WERI-Rb-1 (cell line): Measurements from ENCODE around the gene SERPINC1.
"Not testable (repeated sequence)": the region's sequence is repeated elsewhere in the genome, so short reads cannot be mapped to it uniquely, and the experiment has no call there.

Experiments used
- DNase-seq: peaks from one replicate; pipeline ENCODE4 v3.0.0-alpha.2; 2020
- H3K27ac ChIP-seq: fragments of 250-450 bp; sonication (Bioruptor Pico); 2 replicates; pipeline ENCODE4 v1.5.1; 2020; ENCODE audit warnings: mild to moderate bottlenecking, moderate library complexity
- H3K27me3 ChIP-seq: fragments of 250-450 bp; sonication (Bioruptor Pico); 2 replicates; pipeline ENCODE4 v1.5.1; 2021; ENCODE audit warnings: mild to moderate bottlenecking, low read depth, moderate library complexity; ENCODE audit not compliant: insufficient read depth, severe bottlenecking
- H3K36me3 ChIP-seq: fragments of 250-450 bp; sonication (Bioruptor Pico); 2 replicates; pipeline ENCODE4 v1.5.1; 2020; ENCODE audit warnings: mild to moderate bottlenecking, moderate library complexity
- H3K4me3 ChIP-seq: 2 replicates; pipeline ENCODE4 v1.5.1; 2011; ENCODE audit warnings: low read depth, mild to moderate bottlenecking, control low read depth, low read length
- H3K9me3 ChIP-seq: fragments of 250-450 bp; sonication (Bioruptor Pico); 2 replicates; pipeline ENCODE4 v1.5.1; 2021; ENCODE audit warnings: mild to moderate bottlenecking, moderate library complexity; ENCODE audit not compliant: severe bottlenecking
- CTCF ChIP-seq: IDR thresholded peaks from 2 replicates; pipeline ENCODE4 v1.5.1; 2011; ENCODE audit warnings: low read depth, mild to moderate bottlenecking, control low read depth, inconsistent platforms, low read length

SERPINC1 gene

GRCh38 chr1:173917149-173917548, at the start of gene SERPINC1:
TSS of gene SERPINC1 (minus strand) at chr1:173917327. CDS start at chr1:173917259, 68 bp downstream.
- no peak for DNase-seq
- Histone ChIP-seq H3K27ac (no peak within 1 kb of the TSS), H3K36me3 (no peaks in the 10 kb centered on the region), H3K27me3 (no peaks in the 10 kb centered on the region), H3K4me3 (no peak within 1 kb of the TSS), H3K9me3 (no peaks in the 10 kb centered on the region)
- TF ChIP-seq CTCF = no peak

- not testable (repeated sequence) for H3K9me3 ChIP-seq, H3K4me3 ChIP-seq, H3K27ac ChIP-seq, H3K27me3 ChIP-seq, DNase-seq
- H3K36me3 ChIP-seq = peaks cover 82% of the 10 kb centered on the region
These were observed 48.8 kb upstream of the SERPINC1 start for GRCh38 chr1:173965896-173966295.

GRCh38 chr1:173963477-173963876, 46.4 kb upstream of the SERPINC1 start:
- H3K36me3 ChIP-seq = peaks cover 88% of the 10 kb centered on the region
- no peak for DNase-seq
- TF ChIP-seq CTCF = no peak
- no peak overlapping the region for H3K27ac ChIP-seq
- H3K4me3 ChIP-seq = no peak overlapping the region
- H3K9me3 ChIP-seq = no peaks in the 10 kb centered on the region
- no peaks in the 10 kb centered on the region for H3K27me3 ChIP-seq

GRCh38 chr1:173960625-173961024, 43.5 kb upstream of the SERPINC1 start:
- Histone ChIP-seq H3K27ac (no peak overlapping the region), H3K9me3 (no peaks in the 10 kb centered on the region), H3K4me3 (no peak overlapping the region), H3K36me3 (peaks cover 88% of the 10 kb centered on the region), H3K27me3 (no peaks in the 10 kb centered on the region)
- no peak for DNase-seq
- no peak for TF ChIP-seq CTCF

- H3K9me3 ChIP-seq = no peaks in the 10 kb centered on the region
- no peak for DNase-seq
- H3K4me3 ChIP-seq = no peak overlapping the region
- no peak overlapping the region for H3K27ac ChIP-seq
- peaks cover 83% of the 10 kb centered on the region for H3K36me3 ChIP-seq
- H3K27me3 ChIP-seq = no peaks in the 10 kb centered on the region
- TF ChIP-seq CTCF = no peak
These were observed 37.1 kb upstream of the SERPINC1 start for GRCh38 chr1:173954179-173954578.

GRCh38 chr1:173948594-173948993, 31.5 kb upstream of the SERPINC1 start:
- no peaks in the 10 kb centered on the region for H3K27me3 ChIP-seq
- no peak overlapping the region for H3K4me3 ChIP-seq
- no peak for TF ChIP-seq CTCF
- H3K27ac ChIP-seq = no peak overlapping the region
- DNase-seq = no peak
- H3K36me3 ChIP-seq = peaks cover 87% of the 10 kb centered on the region
- H3K9me3 ChIP-seq = no peaks in the 10 kb centered on the region
